Limb (tissue), 2 donors: ENCODE measurements around the gene RNF223.
"Not testable (repeated sequence)": the region's sequence is repeated elsewhere in the genome, so short reads cannot be mapped to it uniquely, and the experiment has no call there.

ENCODE experiments used
- DNase-seq, 2 donors: peaks; one replicate each; pipeline ENCODE4 v3.0.0-alpha.2; 2016; ENCODE audit errors: extremely low spot score in 2 of 2

The RNF223 gene

DNA sequence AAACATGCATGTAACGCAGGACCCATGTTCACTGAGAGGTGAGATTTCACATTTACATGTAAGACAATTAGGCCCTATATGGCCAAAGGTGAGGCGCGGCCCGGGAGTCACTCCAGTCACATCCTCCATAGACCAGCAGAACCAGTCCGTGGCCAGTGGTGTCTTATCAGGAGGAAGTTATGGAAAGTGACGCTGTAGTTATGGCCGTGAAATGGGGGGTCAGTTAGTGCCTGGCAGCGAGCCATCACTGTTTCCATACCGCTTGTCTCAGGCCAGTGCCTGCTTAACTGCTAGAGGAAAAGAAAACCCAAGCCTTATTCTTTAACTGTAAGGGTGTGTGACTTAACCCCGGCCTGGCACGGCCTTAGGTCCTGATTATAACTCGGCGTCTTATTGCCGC is 35.6 kb upstream of the RNF223 start:
- no peak for DNase-seq

DNA sequence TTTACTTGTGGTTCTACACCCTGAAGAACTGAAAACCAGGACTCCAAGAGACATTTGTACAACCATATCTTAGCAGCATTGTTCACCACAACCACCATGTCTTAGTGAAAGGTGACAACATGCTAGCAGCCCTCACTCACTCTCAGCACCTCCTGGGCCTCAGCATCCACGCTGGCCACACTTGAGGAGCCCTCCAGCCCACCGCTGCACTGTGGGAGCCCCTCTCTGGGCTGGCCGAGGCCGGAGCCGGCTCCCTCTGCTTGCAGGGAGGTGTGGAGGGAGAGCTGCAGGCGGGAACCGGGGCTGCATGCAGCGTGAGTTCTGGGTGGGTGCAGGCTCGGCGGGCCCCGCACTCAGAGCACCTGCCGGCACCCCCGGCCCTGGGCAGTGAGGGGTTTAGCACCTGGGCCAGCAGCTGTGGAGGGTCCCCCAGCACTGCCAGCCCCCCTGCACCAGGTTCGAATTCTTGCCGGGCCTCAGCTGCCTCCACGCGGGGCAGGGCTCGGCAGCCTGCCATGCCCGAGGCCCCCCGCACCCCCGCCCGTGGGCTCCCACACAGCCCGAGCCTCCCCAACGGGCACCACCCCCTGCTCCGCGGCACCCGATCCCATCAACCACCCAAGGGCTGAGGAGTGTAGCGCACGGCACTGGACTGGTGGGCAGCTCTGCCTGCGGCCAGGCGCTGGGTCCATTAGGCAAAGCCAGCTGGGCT is 32.6 kb upstream of the RNF223 start:
- no peak for DNase-seq

DNA sequence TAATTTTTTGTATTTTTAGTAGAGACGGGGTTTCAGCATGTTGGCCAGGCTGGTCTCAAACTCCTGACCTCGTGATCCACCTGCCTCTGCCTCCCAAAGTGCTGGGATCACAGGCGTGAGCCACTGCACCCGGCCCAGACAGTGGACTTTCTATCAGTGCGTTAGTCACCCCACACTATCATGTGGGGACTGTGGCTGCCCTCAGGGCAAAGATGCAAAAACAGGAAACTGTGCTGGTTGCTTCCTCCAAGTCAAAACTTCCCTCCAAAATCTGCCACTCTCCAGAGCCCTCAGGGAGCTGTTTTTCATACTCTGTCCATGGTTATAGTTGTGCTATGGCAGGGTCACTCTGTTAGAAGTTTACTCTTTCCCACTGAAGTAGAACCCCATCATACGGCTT is 30.0 kb upstream of the RNF223 start:
- not testable (repeated sequence) for DNase-seq

DNA sequence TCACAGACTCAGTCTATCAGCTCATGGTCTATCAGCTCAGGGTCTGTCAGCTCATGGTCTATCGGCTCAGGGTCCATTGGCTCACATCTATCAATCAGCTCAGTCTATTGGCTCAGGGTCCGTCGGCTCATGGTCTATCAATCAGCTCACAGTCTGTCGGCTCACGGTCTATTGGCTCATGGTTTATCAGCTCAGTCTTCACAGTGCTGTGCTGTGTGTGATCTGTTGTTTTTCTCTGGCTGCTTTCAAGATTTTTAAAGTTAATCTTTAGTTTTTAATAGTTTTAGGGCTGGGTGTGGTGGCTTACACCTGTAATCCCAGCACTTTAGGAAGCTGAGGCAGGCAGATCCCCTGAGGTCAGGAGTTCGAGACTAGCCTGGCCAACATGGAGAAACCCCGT is 27.4 kb upstream of the RNF223 start:
- DNase-seq = no peak

- DNase-seq = no peak
Observed at GRCh38 chr1:1100296-1100695, 26.2 kb upstream of the RNF223 start.

GRCh38 chr1:1099506-1100183 is 25.5 kb upstream of the RNF223 start:
- DNase-seq = no peak

- DNase-seq = no peak
Observed at GRCh38 chr1:1098681-1099421, 24.7 kb upstream of the RNF223 start.

DNA sequence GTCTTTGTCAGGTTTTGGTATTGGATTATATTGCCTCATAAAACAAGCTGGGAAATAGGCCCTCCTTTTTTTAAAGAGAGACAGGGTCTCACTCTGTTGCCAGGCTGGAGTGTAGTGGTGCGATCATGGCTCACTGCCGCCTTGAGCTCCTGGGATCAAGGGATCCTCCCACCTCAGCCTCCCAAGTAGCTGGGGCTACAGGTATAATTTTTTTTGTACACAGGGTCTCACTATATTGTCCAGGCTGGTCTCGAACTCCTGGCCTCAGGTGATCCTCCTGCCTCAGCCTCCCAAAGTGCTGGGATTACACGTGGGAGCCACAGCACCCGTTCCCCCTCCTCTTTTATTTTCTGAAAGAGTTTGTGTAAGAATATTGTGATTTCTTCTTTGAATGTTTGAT is 22.0 kb upstream of the RNF223 start:
- DNase-seq = not testable (repeated sequence)

DNA sequence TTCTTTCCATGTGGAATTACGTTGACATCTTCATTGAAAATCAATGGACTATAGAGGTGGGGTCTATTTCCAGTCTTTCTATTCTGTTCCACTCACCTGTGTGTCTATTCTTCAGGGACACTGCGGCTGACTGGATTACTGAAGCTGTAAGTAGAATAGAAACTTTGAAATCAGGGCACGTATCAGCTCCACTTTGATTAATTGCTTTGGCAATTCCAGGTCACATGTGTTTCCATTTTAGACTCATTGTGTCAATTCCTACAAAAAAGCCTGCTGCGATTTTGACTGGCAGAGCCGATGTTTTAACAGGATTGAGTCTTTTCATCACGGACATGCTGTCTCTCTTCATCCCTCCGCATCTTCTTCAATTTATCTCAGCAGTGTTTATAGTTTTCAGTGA is 20.9 kb upstream of the RNF223 start:
- DNase-seq = no peak

DNA sequence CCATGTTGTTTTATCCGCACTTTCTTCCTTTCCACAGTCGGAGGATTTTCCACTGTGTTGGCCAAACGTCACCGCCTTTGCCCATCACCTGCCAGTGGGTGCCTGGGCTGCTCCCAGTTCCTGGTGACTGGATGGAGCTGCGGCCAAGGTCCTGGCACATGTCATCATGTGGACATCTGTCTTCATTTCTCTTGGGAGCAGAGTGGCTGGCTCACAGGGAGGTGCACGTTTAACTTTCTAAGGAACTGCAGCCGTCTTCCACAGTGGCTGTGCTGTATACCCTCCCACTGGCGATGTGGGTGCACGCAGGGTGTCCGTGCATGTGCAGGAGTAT is 19.5 kb upstream of the RNF223 start:
- DNase-seq = no peak

GRCh38 chr1:1092894-1093609 is 18.9 kb upstream of the RNF223 start:
- no peak for DNase-seq

DNA sequence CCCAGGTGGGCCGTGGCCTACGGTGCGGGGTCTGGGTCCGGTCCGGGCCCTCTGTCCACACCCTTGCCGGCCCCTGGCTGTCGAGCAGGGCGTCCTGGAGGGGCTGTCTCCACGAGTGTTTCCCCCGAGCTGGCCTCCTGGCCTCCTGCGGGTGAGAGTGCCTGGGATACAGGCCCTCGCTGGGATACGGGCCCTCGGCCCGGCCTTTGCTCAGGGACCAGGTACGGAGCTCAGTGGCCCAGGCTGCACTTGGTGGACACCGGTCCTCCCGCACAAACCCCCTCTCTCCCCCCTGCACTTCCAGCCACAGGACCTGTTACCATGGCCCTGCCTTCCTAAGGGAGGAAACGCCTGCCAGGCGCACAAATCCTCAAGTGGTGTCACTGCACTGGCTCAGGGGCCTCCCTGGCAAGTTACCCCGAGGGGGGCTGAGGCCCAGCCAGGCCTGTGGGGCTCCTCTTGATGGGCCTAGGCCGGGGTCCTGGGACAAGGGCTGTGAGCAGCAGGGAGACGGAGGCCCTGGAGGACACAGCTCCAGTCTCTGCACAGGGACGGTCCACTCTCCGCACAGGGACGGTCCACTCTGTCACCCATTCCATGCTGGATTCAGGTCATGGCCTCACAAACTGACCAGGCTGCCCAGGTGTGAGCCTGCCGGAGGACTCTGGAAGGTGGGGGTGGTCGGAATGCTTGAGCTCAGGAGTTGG is 18.2 kb upstream of the RNF223 start:
- DNase-seq = no peak

GRCh38 chr1:1091344-1092148 is 17.4 kb upstream of the RNF223 start:
- DNase-seq = no peak

GRCh38 chr1:1090424-1091343 is 16.6 kb upstream of the RNF223 start:
- no peak for DNase-seq

DNA sequence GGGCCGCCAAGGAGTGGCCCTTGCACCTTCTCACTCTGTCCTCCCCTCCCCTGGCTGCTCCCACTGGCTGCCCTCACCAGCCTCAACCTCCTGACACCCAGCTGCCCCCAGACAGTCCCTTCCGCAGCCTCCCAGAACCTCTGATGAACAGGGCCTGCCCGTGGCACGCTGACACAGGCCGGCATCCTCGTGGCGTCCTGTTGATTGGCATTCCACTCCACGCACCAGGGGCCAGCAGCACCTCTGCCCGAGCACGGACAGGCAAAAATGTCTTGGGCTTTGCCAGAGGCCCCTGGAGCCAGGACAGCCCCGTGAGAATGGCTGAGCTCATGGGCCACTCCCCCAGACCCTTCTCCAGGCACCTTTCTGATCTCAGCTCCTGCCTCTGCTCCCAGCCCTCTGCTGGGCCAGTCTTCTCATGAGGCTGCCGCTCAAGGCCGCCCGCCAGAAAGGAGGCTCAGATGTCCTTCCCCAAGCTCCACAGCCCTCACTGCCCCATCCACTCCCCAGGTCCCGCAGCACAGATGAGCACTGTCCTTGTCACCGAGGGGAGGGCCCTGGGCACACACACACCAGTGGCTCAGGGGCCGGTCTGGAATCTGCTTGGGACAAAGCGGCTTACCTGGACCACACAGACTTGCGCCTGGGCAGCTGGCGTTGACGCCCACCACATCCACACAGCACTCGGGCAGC is 15.8 kb upstream of the RNF223 start:
- DNase-seq = no peak

GRCh38 chr1:1088801-1089680 is 14.9 kb upstream of the RNF223 start:
- no peak for DNase-seq

DNA sequence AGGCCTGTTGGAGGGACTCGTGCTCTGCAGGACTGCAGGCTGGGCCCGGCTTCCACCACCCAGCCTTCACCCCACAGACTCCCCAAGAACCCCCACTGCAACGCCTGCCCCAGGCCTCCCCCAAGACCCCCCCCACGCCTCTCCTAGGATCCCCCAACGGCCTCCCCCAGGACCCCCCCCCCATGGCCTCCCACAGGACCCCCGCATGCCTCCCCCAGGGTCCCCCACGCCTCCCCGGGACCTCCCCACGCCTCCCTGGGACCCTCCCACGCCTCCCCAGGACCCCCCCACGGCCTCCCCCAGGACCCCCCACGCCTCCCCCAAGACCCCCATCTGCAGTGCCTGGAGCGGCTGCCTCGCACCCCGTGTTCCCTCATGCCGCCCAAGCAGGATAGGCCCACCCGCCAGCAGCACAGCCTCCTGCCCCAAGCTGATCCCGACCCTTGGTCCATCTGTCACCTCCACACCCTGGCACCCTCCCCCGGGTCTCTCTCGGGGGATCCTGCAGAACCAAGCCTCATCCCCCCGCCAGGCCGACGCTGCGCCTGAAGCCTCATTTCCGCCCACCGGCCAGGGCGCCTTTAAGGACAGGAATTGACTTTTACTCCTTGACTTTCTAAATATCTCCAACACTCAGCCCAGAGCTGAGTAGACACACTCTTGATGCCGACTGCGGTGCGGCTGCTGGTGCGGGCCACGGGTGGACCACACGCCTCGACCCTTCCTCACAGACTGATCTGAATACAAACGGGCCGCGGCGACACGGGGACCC is 14.1 kb upstream of the RNF223 start:
- no peak for DNase-seq
